GM12878 (cell line): ENCODE data around the gene ZMYM1. TPM values are rescaled to one million over a fixed set of nuclear protein-coding genes. Genes with fewer than 3 reads are reported as not detected.

Experiments used
- ATF2 ChIP-seq: IDR thresholded peaks from 2 replicates; pipeline ENCODE4 v1.6.1; 2012; ENCODE audit warnings: low read length, inconsistent platforms
- BRCA1 ChIP-seq: IDR thresholded peaks from 2 replicates; pipeline ENCODE4 v1.6.1; 2011; ENCODE audit warnings: low read depth, low read length, improper control_type of control experiment
- CHD1 ChIP-seq: IDR thresholded peaks from 2 replicates; pipeline ENCODE4 v1.6.1; 2012; ENCODE audit warnings: low read depth, low read length, improper control_type of control experiment
- DPF2 ChIP-seq: fragments of 450-650 bp; IDR thresholded peaks from 2 replicates; pipeline ENCODE4 v1.6.1; 2017; ENCODE audit warnings: mild to moderate bottlenecking
- EED ChIP-seq: sonication (generic); IDR thresholded peaks from 2 replicates; pipeline ENCODE4 v1.6.1; 2016; ENCODE audit warnings: antibody characterized with exemption, low read depth
- ELK1 ChIP-seq: IDR thresholded peaks from 2 replicates; pipeline ENCODE4 v1.6.1; 2012; ENCODE audit warnings: low read depth, low read length, improper control_type of control experiment
- HSF1 ChIP-seq: fragments of 150-350 bp; IDR thresholded peaks from 2 replicates; pipeline ENCODE4 v1.6.1; 2014; ENCODE audit warnings: mild to moderate bottlenecking, low read depth, low read length
- KDM1A ChIP-seq: fragments of 200-600 bp; sonication (generic); IDR thresholded peaks from 2 replicates; pipeline ENCODE4 v1.6.1; 2016; ENCODE audit warnings: borderline replicate concordance
- NR2F1 ChIP-seq: fragments of 450-650 bp; conservative IDR thresholded peaks from 2 replicates; pipeline ENCODE4 v1.6.1; 2017; ENCODE audit warnings: mild to moderate bottlenecking
- POLR2AphosphoS2 ChIP-seq: IDR thresholded peaks from 2 replicates; pipeline ENCODE4 v1.6.1; 2011; ENCODE audit warnings: low read depth, mild to moderate bottlenecking, low read length, improper control_type of control experiment, moderate library complexity
- REST ChIP-seq: IDR thresholded peaks from 2 replicates; pipeline ENCODE4 v1.6.1; 2012; ENCODE audit warnings: mild to moderate bottlenecking, low read depth, low read length
- YBX1 ChIP-seq: fragments of 450-650 bp; IDR thresholded peaks from 2 replicates; pipeline ENCODE4 v1.6.1; 2016; ENCODE audit warnings: antibody characterized with exemption
- ZBTB40 ChIP-seq: fragments of 450-650 bp; IDR thresholded peaks from 2 replicates; pipeline ENCODE4 v1.6.1; 2016; ENCODE audit warnings: mild to moderate bottlenecking, moderate library complexity, borderline replicate concordance
- ZNF384 ChIP-seq: IDR thresholded peaks from 2 replicates; pipeline ENCODE4 v1.6.1; 2012; ENCODE audit warnings: low read depth, mild to moderate bottlenecking, low read length, improper control_type of control experiment, borderline replicate concordance
- polyA plus RNA-seq, 11 experiments: library from polyadenylated mRNA; depleted of rRNA in 4 of 11; unstranded in 6 of 11; stranded (reverse) in 5 of 11; fragments of >200 nt; fragmentation: Nextera tagmentation in 4 of 11; fragmentation: Illumina TruSeq in 1 of 11; extraction: Ambion mirVana in 4 of 11; extraction: Trizol in 1 of 11; gene quantifications; 1 replicate in 1 of 11; 2 replicates in 10 of 11; pipeline versions ENCODE4 v1.2.1 to v1.2.3, GENCODE V29; 2011 to 2016; ENCODE audit warnings: inconsistent platforms in 2 of 11, missing spikeins in 2 of 11, low read depth in 1 of 11
- total RNA-seq, 4 experiments: library from RNA; depleted of rRNA in 3 of 4; stranded (reverse); fragments of >200 nt in 3 of 4; fragmentation: Illumina TruSeq in 1 of 4; extraction: Trizol in 1 of 4; gene quantifications; 2 replicates each; pipeline versions ENCODE4 v1.2.1 to v1.2.3, GENCODE V29; 2013 to 2021

The ZMYM1 gene
- total and polyA plus RNA-seq, 10 of the 15 experiments (the other 5 are each of a cell fraction or from before 2014, with no cell fraction given): 0.45 to 5.2 (median 1.4) TPM

GRCh38 chr1:35079003-35079930 lies at the start of gene ZMYM1 (continued):
- 0 out of 2 replicates have a peak, but pooled peaks have one; percentile 36 for TF ChIP-seq ZBTB40
- TF ChIP-seq YBX1: no peak
- TF ChIP-seq DPF2: 0 out of 2 replicates have a peak, but pooled peaks have one; percentile 72
- TF ChIP-seq EED: peak; percentile 78
- TF ChIP-seq NR2F1: peak; percentile 70
- no peak for TF ChIP-seq ELK1
- no peak for TF ChIP-seq ZNF384
- TF ChIP-seq KDM1A: no peak
- no peak for TF ChIP-seq REST
- no peak for TF ChIP-seq CHD1
- TF ChIP-seq ATF2: no peak
- TF ChIP-seq BRCA1: no peak
- no peak for TF ChIP-seq HSF1
- TF ChIP-seq POLR2AphosphoS2: 0 out of 2 replicates have a peak, but pooled peaks have one; percentile 62
